ENCODE data around the gene GRHL3.

GRHL3 gene

DNA sequence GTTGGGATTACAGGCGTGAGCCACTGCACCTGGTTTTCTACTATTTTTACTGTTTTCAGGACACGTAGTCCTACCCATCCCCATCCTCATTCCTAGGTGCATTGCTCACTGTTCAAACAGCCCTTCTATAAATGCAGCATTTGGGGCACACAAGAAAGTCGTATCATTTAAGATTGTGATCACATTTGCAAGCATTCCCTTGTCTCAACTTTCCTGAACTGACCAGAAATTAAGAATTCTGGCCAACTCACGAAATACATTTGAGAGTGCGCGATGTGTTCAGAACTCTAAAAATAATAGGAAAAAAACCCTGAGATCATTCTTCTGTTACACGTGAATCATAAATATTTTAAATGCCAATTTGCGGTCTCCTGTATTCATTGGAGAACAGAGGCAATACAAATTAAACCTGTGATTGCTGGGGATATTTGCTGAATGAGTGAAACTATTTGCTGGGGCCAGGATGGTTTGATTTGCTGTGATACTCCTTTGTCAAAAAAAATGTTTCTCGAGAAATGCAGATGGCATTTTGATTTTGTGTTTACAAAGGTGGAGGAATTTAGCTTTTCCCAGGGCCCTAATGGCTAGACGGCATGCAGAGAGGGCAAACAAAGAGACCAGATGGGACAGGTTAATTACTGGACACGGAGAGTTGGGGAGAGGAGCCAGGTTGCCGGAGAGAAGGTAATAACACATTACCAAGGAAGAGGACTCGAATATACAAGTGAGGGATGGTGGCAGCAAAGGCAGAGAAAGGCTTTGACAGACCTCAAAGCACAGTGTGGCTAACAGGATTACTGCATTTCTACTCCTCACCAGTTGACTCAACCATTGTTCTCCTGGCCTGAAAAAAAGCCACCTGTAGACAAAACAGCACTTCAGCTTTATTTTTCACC lies 56.0 kb downstream of the GRHL3 start:
- peak; percentile 34 for DNase-seq

DNA sequence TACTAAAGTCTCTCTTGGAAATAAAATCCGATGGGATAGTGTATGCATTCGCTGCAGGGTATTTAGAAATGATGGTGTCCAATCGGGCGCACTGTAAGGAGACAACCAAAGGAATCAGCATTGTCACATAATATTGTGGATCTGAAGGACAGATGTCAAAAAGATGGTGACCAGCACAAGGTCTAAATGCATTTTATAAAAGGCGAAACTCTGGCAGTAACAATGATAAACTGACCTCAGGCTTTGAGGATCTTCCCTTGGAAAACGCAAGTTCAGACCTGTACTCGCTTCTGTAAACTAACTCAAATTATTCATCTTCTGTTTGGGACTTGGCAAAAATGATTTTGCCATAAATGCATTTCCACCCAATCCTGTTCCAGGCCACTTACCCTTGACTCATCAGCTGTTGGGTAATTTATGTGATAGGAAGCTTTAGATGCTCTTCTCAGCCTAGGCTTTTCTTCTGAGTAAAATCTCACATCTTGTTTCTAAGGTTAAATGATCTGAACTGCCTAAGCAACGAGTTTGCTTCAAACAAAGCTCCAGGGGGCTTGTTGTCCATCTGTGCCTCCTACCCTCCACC lies 60.7 kb downstream of the GRHL3 start:
- DNase-seq: no peak

DNA sequence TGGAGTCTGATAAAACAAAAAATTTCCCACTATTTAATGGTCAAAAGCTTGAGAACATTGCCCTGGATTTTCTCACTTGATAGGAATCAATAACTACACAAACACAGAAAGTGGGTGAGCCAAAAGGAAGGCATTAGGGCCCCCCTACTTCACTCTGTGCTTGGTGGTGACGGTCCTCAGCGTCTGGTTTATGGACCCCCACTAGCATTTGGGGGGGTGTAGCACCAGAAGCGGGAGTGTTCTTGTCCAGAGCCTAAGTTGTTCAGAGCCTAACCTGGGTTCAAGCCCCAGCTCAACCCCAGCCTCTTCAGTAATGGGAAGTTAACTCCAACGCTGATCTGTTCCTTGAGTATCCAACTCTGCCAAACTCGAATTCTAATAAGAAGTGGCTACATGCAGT lies 61.4 kb downstream of the GRHL3 start:
- no peak for DNase-seq

- no peak for DNase-seq
These were observed 62.1 kb downstream of the GRHL3 start for GRCh38 chr1:24381256-24381655.

- DNase-seq: no peak
These were observed 63.0 kb downstream of the GRHL3 start for GRCh38 chr1:24382165-24382577.

- no peak for DNase-seq
These were observed 64.3 kb downstream of the GRHL3 start for GRCh38 chr1:24383381-24383940.

- DNase-seq: no peak
These were observed 65.3 kb downstream of the GRHL3 start for GRCh38 chr1:24384251-24385090.

- no peak for DNase-seq
These were observed 66.2 kb downstream of the GRHL3 start for GRCh38 chr1:24385160-24385940.

DNA sequence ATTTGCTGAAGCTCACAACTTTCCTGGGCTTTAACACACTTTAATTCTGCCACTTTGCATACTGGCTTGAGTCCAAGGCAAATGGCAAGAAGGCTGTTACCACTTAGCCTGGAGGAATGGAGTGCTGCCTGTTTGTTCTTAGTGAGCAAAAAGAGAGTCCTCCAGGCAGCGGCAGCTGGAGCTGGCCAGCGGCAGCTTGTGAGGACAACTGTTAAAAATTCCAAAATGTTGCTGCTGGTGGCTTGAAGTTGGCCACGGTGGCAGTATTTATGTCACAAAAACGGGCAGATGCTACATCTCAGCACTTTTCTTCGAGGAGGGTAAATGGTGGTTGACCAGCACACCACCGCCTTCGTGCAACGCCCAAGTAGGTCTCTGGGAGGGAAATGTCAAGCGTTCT lies 67.1 kb downstream of the GRHL3 start:
- no peak for DNase-seq

GRCh38 chr1:24386931-24387330 lies 67.8 kb downstream of the GRHL3 start:
- no peak for DNase-seq

DNA sequence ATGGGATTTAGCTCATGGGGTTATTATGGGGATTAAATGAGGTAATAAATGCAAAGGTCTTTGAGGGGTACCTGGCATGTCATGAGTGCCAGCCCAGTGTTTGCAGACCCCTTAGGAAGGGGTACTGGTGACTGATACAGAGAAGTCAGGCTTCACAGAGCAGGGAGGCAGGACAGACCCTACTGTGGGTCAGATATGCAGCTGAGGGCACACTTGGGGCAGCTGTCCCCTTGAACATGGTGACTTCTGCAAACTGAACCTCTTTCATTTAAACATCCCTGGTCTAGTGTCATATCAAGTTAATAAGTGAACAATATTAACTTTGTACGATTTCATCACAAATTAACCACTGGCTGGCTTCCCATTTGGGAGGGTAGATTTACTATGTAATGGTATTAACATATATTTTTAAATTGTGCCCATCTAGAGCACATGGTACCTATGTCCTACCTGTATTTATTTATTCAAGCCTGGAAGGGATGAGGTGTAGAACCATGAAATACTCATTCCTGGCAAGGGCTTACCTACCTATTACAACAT lies 68.5 kb downstream of the GRHL3 start:
- no peak for DNase-seq

DNA sequence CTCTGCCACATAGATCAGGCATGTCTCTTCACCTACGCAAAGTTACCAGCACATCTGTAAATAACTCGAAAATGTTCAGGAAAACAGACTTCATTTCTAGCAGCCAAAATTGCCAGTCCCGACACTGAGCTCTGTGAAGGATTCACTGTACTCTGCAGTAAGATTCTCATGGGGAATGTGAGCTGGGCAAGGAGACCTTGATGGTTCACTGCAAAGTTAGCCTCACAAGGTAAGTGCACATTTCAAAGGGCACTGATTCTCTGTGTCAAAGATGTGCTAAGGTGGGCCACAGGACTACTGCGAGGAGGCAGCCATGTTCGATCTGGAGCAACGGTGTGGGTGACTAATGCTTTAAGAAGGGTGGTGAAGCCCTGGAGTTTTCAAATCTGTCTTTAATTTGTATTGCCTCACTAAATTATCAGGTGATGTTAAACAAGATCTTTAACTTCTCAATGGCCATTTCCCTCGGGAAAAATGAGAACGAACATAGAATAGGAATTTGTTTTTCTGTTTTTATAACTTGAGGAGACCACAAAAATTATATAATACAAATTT lies 69.3 kb downstream of the GRHL3 start:
- no peak for DNase-seq

- DNase-seq: no peak
These were observed 70.1 kb downstream of the GRHL3 start for GRCh38 chr1:24389231-24389678.

DNA sequence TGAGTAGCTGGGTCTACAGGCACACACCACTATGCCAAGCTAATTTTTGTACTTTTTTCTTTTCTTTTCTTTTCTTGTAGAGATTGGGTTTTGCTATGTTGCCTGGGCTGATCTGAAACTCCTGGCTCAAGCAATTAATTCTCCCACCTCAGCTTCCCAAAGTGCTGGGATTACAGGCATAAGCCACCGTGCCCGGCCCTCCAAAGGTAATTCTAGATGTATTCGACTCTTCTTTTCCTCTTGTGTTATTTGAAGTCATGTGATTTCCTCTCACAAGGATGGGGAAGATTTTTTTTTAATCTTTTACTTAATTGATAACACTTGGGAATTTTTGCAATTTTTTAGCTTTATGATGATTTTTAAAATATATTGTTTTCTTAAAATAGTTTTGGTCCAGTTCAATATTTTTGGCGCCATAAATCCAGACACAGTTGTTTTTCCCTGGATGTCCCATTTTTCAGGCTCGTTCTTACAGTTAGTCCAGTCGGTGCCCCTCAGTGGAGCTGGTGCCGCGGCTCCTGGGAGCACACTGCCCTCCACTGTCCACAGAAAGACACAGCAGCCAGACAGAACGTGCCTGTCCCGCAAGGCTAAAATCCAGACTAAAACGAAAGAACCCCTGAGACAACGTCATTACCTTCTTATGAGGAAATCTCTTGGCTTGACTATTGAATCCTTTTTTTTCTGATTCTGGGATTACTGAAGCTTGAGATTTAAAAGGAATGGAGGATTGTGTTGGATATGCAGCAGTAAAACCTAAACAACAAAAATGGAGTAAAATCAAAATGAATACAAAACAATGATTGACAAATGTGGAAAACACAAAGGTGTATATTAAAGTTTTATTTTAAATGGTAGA lies 72.0 kb downstream of the GRHL3 start:
- peak; percentile 64 for DNase-seq

- peak; percentile 58 for DNase-seq
These were observed 72.9 kb downstream of the GRHL3 start for GRCh38 chr1:24391882-24392603.

- no peak for DNase-seq
These were observed 73.4 kb downstream of the GRHL3 start for GRCh38 chr1:24392604-24392946.

GRCh38 chr1:24392982-24393650 lies 74.0 kb downstream of the GRHL3 start:
- DNase-seq: no peak

DNA sequence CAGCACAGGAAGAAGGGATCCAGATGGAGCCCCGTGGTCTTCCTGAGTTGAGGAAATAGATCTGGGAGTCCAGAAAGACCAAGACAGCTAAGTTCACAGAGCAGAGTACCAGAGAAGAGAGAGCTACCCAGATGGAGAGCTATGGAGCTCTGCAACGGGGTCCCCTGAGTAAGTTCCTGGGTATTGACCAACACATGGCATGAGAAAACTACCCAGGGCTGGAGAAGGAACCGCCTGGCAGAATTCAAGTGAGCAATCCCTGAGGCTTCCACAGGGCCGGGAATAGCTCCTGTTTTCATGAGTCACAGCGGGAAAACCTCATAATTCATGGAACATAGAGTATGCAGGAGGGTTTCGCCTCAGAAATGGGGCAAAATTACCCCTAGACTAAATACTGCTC lies 74.7 kb downstream of the GRHL3 start:
- no peak for DNase-seq

DNA sequence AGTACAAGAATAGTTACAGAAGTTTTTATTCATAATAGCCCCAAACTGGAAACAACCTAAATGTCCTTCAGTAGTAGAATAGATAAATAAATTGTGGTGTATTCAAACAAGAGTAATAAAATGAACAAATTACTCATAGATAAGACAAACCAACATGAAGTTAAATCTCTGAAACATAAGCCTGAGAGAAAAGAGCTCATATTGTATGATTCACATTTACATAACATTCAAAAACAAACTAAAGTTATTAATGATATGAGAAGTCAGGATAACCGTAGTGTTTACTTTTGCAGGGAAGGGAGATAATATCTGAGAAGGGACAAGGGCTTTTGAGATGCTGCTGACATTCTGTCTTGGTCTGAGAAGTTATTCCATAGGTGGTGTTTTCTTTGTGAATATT lies 80.9 kb downstream of the GRHL3 start:
- DNase-seq: no peak

DNA sequence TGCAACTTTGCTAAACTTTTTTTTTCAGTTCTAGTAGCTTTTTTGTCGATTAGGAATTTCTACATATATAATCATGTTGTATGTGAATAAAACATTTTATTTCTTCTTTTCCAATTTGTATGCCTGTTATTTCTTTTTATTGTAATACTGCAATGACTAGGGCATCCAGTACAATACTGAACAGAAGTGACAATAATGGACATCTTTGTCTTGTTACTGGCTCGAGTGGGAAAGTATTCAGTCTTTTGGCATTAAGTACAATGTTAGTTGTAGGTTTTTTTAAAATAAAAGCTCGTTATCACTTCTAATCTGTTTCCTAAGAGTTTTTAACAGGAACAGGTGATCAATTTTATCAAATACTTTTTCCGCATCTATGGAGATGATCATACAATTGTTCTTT lies 84.6 kb downstream of the GRHL3 start:
- DNase-seq: no peak

Data from NCI-H1092 treated with DMSO at 0.1 percent for 48 hours (cell line).